GM12801 (cell line): ENCODE data around the gene NEDD4L.

Experiments used
- TF ChIP-seq, protein P1 (sequence below): IDR thresholded peaks from one replicate; pipeline ENCODE4 v1.5.1; 2011; ENCODE audit warnings: control low read depth; ENCODE audit not compliant: insufficient read length; ENCODE audit errors: extremely low read depth

The NEDD4L gene

GRCh38 chr18:58302811-58303210 is 258.8 kb downstream of the NEDD4L start:
- TF ChIP-seq, protein P1, sequence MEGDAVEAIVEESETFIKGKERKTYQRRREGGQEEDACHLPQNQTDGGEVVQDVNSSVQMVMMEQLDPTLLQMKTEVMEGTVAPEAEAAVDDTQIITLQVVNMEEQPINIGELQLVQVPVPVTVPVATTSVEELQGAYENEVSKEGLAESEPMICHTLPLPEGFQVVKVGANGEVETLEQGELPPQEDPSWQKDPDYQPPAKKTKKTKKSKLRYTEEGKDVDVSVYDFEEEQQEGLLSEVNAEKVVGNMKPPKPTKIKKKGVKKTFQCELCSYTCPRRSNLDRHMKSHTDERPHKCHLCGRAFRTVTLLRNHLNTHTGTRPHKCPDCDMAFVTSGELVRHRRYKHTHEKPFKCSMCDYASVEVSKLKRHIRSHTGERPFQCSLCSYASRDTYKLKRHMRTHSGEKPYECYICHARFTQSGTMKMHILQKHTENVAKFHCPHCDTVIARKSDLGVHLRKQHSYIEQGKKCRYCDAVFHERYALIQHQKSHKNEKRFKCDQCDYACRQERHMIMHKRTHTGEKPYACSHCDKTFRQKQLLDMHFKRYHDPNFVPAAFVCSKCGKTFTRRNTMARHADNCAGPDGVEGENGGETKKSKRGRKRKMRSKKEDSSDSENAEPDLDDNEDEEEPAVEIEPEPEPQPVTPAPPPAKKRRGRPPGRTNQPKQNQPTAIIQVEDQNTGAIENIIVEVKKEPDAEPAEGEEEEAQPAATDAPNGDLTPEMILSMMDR, result no peak

DNA sequence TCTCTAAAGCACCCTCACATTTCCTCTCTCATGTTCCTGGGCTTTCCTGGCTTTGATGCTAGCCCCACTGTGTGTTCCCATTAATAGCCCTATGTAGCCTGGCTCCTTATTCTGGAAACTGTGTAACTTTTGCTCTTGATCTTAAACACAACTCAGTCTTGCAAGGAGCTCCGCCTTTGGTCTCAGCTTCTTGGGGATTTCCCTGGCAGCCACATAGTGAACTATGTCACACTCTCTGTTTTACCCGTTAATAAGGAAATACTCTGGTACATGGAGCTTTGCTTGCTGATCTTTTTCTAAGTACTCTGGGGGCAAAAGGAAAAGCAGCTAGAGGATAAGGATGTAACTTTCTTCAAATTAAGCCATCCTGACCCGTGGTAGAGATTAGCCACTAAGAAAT is 259.3 kb downstream of the NEDD4L start:
- TF ChIP-seq, protein P1, result no peak

DNA sequence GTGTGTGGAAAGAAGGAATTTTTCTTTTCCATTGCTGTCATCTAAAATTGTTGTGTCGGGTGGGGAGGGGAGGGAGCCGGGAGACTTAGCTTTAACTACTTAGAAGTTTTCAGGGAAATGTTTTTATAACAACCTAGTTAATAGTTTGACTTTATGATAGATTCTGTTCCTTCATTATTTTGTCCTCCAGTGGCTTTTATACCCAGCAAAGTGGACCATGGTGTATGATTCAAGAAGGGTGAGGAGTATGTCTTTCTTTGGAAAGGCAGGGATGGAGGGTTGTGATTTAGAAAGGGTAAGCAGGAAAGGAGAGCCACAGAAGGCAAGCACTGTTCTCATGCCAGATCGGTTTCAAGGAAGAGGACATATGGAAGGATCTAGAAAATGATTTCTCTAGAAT is 261.8 kb downstream of the NEDD4L start:
- TF ChIP-seq, protein P1, result no peak

DNA sequence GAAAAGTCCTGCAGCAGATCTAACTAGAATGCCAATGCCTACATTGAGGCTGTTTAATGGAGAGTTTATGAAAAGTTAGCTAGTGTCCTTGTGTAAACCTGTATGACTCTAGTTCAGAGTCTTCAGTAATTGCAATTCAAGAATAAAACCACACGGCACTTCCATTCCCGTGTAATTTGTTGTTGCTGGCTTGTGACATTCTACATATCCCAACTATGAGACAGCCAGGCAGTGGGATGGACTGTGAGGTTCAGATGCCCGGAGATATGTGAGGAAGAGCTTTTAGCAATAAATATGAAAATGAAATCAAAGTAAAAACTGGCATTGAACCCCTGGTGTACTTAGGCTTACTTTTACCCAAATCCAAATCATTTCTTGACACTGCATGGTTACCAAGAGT is 263.4 kb downstream of the NEDD4L start:
- TF ChIP-seq, protein P1, result no peak

DNA sequence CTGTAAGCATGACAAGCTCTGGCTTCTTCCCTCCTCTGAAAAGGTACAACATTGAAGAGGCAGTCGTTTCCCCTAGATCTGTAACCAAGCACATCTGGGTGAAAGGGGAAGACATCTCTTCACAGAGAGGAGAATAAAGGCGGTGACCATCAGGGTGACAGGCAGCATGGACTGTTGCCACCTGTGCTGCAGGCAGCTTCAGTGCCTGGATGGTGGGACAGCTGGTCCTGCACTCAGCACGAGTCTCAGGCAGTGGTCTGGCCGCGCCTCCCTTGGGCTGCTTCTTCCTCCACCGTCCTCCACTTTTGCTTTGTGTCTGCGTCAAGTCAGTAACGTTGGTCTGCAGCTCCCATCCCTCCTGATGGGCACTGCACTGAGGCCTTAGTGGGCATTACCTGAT is 264.4 kb downstream of the NEDD4L start:
- TF ChIP-seq, protein P1, result no peak

GRCh38 chr18:58309099-58309498 is 265.1 kb downstream of the NEDD4L start:
- TF ChIP-seq, protein P1, result no peak

DNA sequence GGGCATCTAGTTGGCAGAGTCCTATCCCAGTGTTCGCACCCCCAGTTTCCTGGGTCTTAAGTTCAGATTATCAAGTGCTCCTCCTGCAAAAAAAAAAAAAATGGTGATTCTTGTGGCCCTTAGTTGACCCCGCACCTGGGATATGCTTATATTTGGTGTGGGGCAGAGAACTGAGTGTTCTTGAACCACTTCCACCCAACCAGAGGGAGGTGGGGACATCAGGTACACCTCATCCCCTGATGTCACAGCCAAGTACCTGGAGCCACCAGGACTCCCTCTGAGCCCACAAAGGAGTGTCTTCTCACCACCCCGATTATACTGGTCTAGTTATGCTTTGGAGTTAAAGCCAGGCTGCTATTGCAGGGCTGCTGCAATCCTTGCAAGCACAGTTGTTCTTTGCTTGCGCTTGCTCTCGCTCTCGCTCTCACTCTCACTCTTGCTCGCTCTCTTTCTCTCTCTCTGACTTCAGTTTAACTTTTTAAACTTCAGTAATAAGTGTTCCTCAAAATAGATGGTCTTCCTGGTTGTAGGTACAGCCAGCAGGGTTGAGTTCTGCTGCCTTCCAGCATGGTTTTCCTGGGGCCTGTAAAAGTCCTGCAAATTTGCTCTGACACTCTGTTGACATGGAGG is 265.7 kb downstream of the NEDD4L start:
- TF ChIP-seq, protein P1, result no peak
